Activated T-helper 17 cell treated with anti-CD3 and anti-CD28 coated beads, Interleukin-2, amount 50 U/mL, for 72 hours (primary cell): ENCODE results near the gene EYA2. TPM values are rescaled to one million over a fixed set of nuclear protein-coding genes. Genes with fewer than 3 reads are reported as not detected.

ENCODE experiments used
- ATAC-seq: fragments of 150-1000 bp; cut with Tn5 transposase; replicated peaks from 2 replicates; pipeline ENCODE4 v1.10.0; 2021; ENCODE audit warnings: mild to moderate bottlenecking, moderate library complexity
- H3K27ac Mint-ChIP-seq: one replicate; pipeline ENCODE4 v1.8.0; 2022; ENCODE audit warnings: mixed read lengths
- H3K27me3 Mint-ChIP-seq: one replicate; pipeline ENCODE4 v1.8.0; 2022; ENCODE audit warnings: mixed read lengths
- H3K36me3 Mint-ChIP-seq: one replicate; pipeline ENCODE4 v1.8.0; 2022; ENCODE audit warnings: low read depth, mild to moderate bottlenecking, mixed read lengths
- H3K4me1 Mint-ChIP-seq: one replicate; pipeline ENCODE4 v1.8.0; 2022; ENCODE audit warnings: mixed read lengths
- H3K4me3 Mint-ChIP-seq: one replicate; pipeline ENCODE4 v1.8.0; 2022; ENCODE audit warnings: mild to moderate bottlenecking, mixed read lengths
- H3K9me3 Mint-ChIP-seq: one replicate; pipeline ENCODE4 v1.8.0; 2022; ENCODE audit warnings: mixed read lengths
- total RNA-seq, 2 donors: library from RNA; stranded (reverse); gene quantifications; one replicate each; pipeline ENCODE4 v1.2.3, GENCODE V29; 2022

Gene EYA2
- total RNA-seq, 2 donors from 2014 or later = 0.16 TPM; not detected in 1

DNA sequence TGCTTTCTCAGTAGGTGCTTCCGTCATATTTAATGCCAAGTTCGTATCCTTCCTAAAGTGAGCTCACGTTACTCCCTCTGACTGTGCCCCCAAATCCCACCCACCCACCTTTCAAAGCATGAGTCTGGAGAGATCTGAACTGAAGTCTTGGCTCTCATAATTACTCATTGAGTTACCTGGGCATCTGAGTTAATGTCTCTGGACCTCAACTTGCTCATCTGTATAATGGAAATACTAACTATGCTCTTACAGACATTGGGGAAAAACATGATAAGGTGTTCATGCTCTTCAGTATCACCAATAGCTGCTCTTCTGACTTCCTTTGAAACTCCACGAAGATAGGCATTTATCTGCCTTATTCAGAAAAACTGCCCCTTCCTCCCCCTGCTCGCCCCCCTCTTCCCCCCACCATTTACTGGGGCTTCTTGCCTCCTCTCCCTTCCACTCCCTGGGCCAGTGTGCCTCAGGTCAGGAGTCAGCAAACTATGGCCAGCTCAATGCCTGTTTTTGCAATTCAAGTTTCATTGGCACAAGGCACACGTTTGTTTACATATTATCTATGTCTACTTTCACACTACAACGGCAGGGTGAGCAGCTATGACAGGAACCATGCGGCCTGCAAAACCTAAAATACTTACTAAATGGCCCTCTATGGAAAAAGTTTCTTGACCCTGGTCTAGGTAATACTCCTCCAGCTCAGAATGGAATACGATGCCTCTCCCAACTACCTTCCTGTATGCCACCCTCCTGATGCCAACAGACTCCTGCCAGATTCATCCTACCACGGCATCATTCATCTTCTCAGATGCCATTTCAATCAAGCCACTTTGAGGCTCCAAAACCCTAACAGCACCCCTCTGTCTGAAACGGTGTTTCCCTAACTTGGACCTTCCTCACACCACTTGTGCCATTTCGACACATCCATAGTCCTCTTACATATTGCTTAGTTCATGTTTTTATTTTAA lies 323.1 kb downstream of the EYA2 start:
- Mint-ChIP-seq H3K36me3 (peaks cover 71% of the 10 kb centered on the region), H3K27ac (peak overlapping the region; percentile 76), H3K4me1 (no peaks in the 10 kb centered on the region), H3K4me3 (no peak overlapping the region), H3K27me3 (no peaks in the 10 kb centered on the region), H3K9me3 (no peaks in the 10 kb centered on the region)
- ATAC-seq = no peak

DNA sequence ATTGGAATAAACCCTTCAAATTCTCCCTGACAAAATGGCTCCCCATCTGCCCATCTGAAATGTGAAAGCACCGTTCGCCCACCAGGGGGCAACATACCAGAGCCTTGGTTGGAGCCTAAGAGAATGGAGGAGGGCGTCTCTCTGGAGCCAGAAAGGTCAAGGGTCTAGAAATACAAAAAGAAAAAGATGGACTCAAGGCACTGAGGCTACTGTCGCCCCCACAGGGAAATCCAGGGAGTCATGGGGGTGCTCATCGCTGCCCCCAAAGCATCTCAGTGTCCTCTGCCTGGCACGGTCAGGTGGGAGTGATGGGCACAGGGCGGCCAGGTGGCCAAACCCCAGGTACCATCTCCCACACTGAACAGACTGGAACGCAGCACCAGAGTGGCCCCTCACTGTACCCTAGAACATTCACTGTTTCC lies 325.5 kb downstream of the EYA2 start:
- Mint-ChIP-seq H3K4me1 (no peaks in the 10 kb centered on the region), H3K36me3 (peaks cover 93% of the 10 kb centered on the region), H3K27ac (no peak overlapping the region)

DNA sequence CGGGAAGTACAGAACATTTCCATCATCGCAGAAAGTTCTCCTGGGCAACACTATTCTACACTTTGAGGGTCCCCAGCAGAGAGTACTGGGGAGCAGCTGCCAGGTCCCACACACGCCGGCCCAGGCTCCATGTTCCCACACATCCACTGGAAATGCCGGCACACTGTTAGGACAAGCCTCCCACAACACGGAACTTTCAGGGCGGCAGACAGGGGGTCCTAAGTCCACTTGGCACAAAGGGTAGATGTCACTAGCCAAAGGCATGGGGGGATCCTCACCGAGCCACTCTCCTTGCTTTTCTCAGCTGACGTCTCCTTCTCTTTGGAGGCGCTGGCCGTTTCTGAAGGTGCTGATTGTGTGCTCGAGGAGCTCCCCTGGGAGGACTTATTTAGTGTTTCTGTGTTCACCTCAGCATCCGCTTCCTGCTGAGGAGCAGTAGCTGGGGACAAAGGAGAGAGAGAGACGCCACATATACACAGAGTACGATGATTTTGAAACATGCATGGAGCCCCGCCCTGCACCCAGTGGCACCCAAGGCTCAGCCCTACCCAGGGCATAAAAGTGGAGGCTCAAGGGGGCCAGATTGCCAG lies 326.5 kb downstream of the EYA2 start:
- Mint-ChIP-seq H3K4me3 (no peak overlapping the region), H3K27me3 (no peaks in the 10 kb centered on the region), H3K9me3 (no peaks in the 10 kb centered on the region), H3K36me3 (peaks cover 90% of the 10 kb centered on the region), H3K27ac (no peak overlapping the region), H3K4me1 (no peaks in the 10 kb centered on the region)
- no peak for ATAC-seq

More for the DNA sequence above, 325.5 kb downstream of the EYA2 start:
- Mint-ChIP-seq H3K27me3 (no peaks in the 10 kb centered on the region), H3K9me3 (no peaks in the 10 kb centered on the region), H3K4me3 (no peak overlapping the region)
- ATAC-seq = no peak

DNA sequence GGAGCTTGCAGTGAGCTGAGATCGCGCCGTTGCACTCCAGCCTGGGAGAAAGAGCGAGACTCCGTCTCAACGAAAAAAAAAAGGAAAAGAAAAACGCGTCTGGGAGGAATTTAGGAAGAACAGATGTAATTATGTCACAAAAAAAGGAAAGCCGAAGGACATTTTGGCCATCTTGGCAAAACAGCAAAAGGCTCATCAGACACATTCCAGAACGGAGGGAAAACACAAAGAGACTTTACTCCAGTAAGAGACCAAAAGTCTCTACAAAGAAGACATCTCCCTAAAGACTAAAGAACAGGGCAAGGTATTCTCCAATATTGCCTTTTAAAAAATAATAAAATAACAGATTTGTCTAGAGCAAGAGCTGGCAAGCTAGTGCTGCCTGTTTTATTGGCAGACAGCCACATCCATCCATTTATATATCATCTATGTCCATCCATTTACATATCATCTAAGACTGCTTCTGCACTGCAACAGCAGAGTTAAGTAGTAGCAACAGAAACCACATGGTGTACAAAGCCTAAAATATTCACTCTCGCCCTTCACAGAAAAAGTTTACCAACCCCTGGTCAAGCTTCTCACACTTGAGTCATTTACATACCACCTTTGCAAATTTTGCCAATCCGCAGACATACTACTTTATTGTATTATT lies 328.0 kb downstream of the EYA2 start:
- Mint-ChIP-seq H3K4me3 (no peak overlapping the region), H3K9me3 (no peaks in the 10 kb centered on the region), H3K36me3 (peaks cover 92% of the 10 kb centered on the region), H3K4me1 (no peaks in the 10 kb centered on the region), H3K27me3 (no peaks in the 10 kb centered on the region), H3K27ac (no peak overlapping the region)
- ATAC-seq = no peak

DNA sequence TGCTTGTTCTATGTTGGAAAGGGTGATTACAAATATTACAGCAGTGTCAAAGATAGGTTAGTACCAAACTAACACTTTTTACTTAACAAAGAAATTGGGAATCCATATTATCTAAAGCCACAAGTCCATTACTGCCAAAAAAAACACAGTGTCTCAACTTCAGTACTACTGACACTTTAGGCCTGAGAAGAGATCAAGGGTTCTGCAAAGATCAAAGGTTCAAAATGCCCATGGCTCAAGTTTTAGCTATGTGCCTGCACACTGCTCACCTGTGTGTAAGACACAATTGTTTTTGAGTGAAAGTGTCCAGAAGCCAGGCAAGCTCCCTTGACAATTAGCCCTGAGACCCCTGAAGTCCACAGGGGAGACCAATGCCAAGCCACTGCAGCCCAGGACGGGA lies 329.3 kb downstream of the EYA2 start:
- H3K27me3 Mint-ChIP-seq = no peaks in the 10 kb centered on the region
- no peaks in the 10 kb centered on the region for H3K4me1 Mint-ChIP-seq
- no peak overlapping the region for H3K27ac Mint-ChIP-seq
- ATAC-seq = no peak
- no peak overlapping the region for H3K4me3 Mint-ChIP-seq
- no peaks in the 10 kb centered on the region for H3K9me3 Mint-ChIP-seq
- peaks cover 93% of the 10 kb centered on the region for H3K36me3 Mint-ChIP-seq

DNA sequence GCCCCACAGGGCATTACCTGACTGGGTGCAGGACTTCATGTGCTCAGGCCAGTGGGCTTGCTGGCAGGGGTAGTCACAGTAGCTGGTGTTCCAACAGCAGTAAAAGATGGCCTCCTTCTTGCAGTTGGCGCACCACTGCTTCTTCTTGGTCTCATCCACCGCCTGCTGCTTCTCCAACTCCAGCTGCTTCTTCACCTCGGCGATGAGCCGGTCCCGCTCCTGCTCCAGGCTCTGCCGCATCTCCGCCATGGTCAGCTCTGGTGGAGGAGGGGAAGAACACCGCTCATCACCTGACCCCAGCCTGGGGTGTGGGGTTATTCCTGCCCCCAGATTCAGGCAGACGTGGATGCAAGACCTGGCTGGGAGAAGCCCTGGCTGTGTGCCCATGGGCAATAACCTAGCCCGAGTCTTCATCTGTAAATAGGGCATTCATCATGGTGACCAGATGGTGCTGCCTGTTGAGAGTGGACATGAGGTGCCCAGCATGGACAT lies 329.7 kb downstream of the EYA2 start:
- Mint-ChIP-seq H3K27ac (peak overlapping the region; percentile 55), H3K4me1 (no peaks in the 10 kb centered on the region), H3K27me3 (no peaks in the 10 kb centered on the region), H3K4me3 (no peak overlapping the region), H3K9me3 (no peaks in the 10 kb centered on the region), H3K36me3 (peaks cover 95% of the 10 kb centered on the region)
- ATAC-seq = no peak

DNA sequence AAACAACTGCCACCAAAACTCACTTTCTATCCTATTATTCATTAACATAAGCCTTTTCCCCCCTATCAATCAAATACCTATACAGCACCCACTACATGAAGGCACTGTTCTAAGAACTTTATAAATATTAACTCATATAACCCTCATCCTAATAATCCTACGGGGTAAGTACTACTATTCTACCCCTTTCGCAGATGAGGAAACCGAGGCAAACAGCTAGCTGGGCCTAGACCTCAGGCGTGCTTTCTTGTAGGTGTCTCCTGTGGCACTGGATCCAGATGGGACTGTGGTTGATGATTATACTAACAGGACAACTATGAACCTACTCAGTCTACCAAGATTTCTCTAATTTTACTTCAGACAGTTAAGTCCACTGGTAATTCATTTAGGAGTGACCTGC lies 330.2 kb downstream of the EYA2 start:
- Mint-ChIP-seq H3K27me3 (no peaks in the 10 kb centered on the region), H3K36me3 (peaks cover 95% of the 10 kb centered on the region), H3K9me3 (no peaks in the 10 kb centered on the region), H3K27ac (peak overlapping the region; percentile 55), H3K4me3 (no peak overlapping the region), H3K4me1 (no peaks in the 10 kb centered on the region)
- ATAC-seq = no peak

DNA sequence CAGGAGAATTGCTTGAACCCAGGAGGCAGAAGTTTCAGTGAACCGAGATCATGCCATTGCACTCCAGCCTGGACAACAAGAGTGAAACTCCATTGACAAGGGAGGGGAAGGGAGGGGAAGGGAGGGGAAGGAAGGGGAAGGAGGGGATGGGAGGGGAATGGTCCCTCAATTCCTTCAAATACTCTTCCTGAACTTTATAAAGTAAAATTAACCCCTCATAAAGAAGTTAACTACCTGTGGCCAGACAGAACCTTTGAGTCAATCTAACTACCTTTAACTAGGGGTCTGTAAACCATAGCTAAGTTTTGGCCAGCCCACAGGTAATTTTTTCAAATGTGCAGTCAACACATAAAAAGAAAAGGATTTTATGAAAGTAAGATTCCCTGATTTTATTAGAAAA lies 330.8 kb downstream of the EYA2 start:
- Mint-ChIP-seq H3K9me3 (no peaks in the 10 kb centered on the region), H3K4me3 (no peak overlapping the region), H3K27ac (no peak overlapping the region), H3K36me3 (peaks cover 95% of the 10 kb centered on the region), H3K27me3 (no peaks in the 10 kb centered on the region), H3K4me1 (no peaks in the 10 kb centered on the region)
- no peak for ATAC-seq

DNA sequence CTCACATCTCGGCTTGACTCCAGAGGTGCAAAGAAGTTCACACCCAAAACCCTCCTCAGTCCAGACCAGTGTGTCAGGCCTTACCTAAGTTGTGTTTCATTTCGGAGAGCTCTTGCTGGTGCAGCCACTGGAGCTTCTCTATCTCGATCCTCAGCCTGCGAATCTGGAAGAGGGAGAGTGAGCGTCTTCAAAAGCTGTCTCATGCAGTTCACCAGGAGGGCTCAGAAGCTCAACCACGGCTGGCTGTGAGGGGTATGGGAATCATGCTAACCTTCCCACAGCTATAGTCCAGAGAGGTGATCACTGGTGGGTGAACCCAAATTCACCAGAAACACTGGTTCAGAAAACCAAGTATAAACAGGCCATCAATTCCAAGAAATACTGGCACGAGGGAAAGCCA lies 332.5 kb downstream of the EYA2 start:
- H3K27me3 Mint-ChIP-seq = no peaks in the 10 kb centered on the region
- H3K36me3 Mint-ChIP-seq = peaks cover 95% of the 10 kb centered on the region
- H3K27ac Mint-ChIP-seq = no peak overlapping the region
- no peak for ATAC-seq
- no peak overlapping the region for H3K4me3 Mint-ChIP-seq
- no peaks in the 10 kb centered on the region for H3K9me3 Mint-ChIP-seq
- H3K4me1 Mint-ChIP-seq = no peaks in the 10 kb centered on the region

DNA sequence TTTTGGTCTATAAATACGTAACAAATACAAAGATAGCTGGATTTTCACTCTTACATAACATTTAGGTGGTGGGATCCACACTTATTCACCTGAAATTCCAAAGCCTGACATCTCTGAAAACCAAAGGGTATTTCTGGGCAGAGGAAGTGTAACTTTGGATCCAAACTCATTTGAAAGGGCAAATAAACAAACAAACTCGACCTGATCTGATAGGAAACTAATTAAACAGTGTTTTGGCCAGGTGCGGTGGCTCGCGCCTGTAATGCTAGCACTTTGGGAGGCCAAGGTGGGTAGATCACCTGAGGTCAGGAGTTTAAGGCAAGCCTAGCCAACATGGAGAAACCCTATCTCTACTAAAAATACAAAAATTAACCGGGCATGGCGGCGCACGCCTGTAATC lies 332.9 kb downstream of the EYA2 start:
- H3K4me3 Mint-ChIP-seq = no peak overlapping the region
- no peaks in the 10 kb centered on the region for H3K27me3 Mint-ChIP-seq
- H3K36me3 Mint-ChIP-seq = peaks cover 94% of the 10 kb centered on the region
- H3K27ac Mint-ChIP-seq = no peak overlapping the region
- no peaks in the 10 kb centered on the region for H3K4me1 Mint-ChIP-seq
- no peak for ATAC-seq
- H3K9me3 Mint-ChIP-seq = no peaks in the 10 kb centered on the region

DNA sequence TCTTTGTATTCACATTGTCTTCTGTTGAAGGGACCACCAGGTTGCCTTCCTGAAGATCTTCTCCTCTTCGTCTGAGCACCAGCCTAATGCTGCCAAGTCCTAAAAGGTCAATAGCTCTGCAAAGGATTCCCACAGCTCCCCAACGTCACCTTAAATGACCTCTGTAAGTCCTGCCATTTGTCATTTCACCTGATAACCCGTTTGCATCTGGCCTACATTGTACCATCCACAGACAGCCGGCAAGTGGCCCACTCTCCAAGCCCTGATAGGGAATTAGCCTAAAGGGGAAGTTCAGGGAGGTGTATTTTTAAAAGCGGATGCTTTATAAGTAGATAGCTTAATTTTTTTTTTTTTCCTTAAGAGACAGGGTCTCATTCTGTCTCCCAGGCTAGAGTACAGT lies 334.0 kb downstream of the EYA2 start:
- ATAC-seq = no peak
- Mint-ChIP-seq H3K27ac (no peak overlapping the region), H3K9me3 (no peaks in the 10 kb centered on the region), H3K4me3 (no peak overlapping the region), H3K36me3 (peaks cover 94% of the 10 kb centered on the region), H3K4me1 (no peaks in the 10 kb centered on the region), H3K27me3 (no peaks in the 10 kb centered on the region)

DNA sequence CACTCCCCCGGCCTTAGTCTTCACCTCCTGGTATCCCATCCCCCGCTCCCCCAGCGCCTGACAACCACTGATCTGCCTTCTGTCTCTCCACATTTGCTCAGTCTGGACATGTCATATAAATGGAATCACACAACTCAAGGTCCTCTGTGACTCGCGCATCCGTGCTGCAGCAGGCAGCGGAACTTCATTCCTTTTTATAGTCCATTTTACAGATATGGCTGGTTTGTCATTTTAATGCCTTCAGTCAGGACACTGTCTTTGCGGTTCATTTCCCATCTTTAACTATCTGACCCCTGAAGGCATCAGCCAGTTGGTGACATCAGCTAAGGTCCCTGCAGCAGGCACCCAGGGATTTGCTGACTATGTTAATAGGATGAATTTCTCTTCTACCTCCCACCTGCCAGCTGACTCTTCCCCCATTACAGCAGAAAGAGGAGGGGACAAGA lies 336.2 kb downstream of the EYA2 start:
- peaks cover 93% of the 10 kb centered on the region for H3K36me3 Mint-ChIP-seq
- H3K27ac Mint-ChIP-seq = peak overlapping the region; percentile 29
- no peak overlapping the region for H3K4me3 Mint-ChIP-seq
- no peaks in the 10 kb centered on the region for H3K27me3 Mint-ChIP-seq
- H3K4me1 Mint-ChIP-seq = no peaks in the 10 kb centered on the region
- ATAC-seq = no peak
- H3K9me3 Mint-ChIP-seq = no peaks in the 10 kb centered on the region

DNA sequence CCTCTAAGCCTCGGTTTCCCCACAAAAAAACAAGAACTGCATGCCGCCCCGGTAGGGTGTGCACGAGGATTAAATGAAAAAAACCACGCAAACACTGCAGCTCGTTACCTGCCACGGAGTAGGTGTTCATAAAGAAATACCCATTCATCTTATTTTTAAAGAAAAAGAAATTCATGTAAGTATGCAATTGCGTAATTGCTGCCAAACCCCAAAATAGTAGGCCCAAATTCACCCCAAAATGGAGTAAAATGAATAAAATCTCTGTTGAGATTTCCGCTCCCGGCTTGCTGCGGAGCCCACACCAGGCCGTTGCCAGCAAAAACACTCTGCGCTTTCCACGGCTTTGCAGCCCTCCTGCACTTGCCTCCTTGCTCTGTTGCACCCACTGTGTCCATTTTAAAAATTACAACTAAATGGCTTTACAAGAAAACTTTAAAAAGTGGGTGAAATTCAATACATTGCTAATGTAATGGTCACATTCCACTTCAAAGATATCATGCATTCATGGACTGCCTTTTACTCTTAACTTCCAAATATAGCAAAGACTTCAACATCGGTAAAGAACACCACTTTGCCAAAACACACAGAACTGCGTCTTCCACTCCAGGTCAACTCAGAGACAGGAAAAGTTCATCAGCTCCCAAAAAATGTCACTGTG lies 336.9 kb downstream of the EYA2 start:
- Mint-ChIP-seq H3K36me3 (peaks cover 93% of the 10 kb centered on the region), H3K27me3 (no peaks in the 10 kb centered on the region), H3K4me3 (no peak overlapping the region), H3K9me3 (no peaks in the 10 kb centered on the region), H3K4me1 (no peaks in the 10 kb centered on the region), H3K27ac (peak overlapping the region; percentile 1)
- no peak for ATAC-seq

DNA sequence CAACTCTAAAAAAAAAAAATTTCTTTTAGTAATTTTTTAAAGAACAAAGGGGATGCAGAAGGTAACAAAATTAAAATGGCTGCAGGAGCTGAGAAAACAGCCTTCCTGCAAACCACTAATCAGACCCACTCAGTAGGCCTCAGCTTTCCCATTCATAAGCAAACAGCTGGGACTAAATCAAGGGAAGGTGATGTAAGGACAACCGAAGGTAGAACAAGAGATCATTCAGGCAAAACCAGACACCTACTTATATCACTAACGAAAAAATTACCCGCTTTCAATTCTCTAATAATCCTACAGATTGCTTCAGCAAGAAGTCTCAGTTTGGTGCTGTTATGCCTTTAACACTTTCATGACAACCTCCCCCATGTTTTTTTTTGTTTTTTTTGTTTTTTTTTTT lies 337.9 kb downstream of the EYA2 start:
- H3K4me3 Mint-ChIP-seq = no peak overlapping the region
- no peaks in the 10 kb centered on the region for H3K4me1 Mint-ChIP-seq
- H3K36me3 Mint-ChIP-seq = peaks cover 93% of the 10 kb centered on the region
- H3K27ac Mint-ChIP-seq = no peak overlapping the region
- ATAC-seq = no peak
- H3K27me3 Mint-ChIP-seq = no peaks in the 10 kb centered on the region
- no peaks in the 10 kb centered on the region for H3K9me3 Mint-ChIP-seq
